WERI-Rb-1 (cell line): ENCODE measurements around the gene RASD1.

Experiments used
- DNase-seq: peaks from one replicate; pipeline ENCODE4 v3.0.0-alpha.2; 2020
- H3K27ac ChIP-seq: fragments of 250-450 bp; sonication (Bioruptor Pico); 2 replicates; pipeline ENCODE4 v1.5.1; 2020; ENCODE audit warnings: mild to moderate bottlenecking, moderate library complexity
- H3K27me3 ChIP-seq: fragments of 250-450 bp; sonication (Bioruptor Pico); 2 replicates; pipeline ENCODE4 v1.5.1; 2021; ENCODE audit warnings: mild to moderate bottlenecking, low read depth, moderate library complexity; ENCODE audit not compliant: insufficient read depth, severe bottlenecking
- H3K36me3 ChIP-seq: fragments of 250-450 bp; sonication (Bioruptor Pico); 2 replicates; pipeline ENCODE4 v1.5.1; 2020; ENCODE audit warnings: mild to moderate bottlenecking, moderate library complexity
- H3K4me3 ChIP-seq: 2 replicates; pipeline ENCODE4 v1.5.1; 2011; ENCODE audit warnings: low read depth, mild to moderate bottlenecking, control low read depth, low read length
- H3K9me3 ChIP-seq: fragments of 250-450 bp; sonication (Bioruptor Pico); 2 replicates; pipeline ENCODE4 v1.5.1; 2021; ENCODE audit warnings: mild to moderate bottlenecking, moderate library complexity; ENCODE audit not compliant: severe bottlenecking
- TF ChIP-seq, protein P1 (sequence below): IDR thresholded peaks from 2 replicates; pipeline ENCODE4 v1.5.1; 2011; ENCODE audit warnings: low read depth, mild to moderate bottlenecking, control low read depth, inconsistent platforms, low read length

Gene RASD1

DNA sequence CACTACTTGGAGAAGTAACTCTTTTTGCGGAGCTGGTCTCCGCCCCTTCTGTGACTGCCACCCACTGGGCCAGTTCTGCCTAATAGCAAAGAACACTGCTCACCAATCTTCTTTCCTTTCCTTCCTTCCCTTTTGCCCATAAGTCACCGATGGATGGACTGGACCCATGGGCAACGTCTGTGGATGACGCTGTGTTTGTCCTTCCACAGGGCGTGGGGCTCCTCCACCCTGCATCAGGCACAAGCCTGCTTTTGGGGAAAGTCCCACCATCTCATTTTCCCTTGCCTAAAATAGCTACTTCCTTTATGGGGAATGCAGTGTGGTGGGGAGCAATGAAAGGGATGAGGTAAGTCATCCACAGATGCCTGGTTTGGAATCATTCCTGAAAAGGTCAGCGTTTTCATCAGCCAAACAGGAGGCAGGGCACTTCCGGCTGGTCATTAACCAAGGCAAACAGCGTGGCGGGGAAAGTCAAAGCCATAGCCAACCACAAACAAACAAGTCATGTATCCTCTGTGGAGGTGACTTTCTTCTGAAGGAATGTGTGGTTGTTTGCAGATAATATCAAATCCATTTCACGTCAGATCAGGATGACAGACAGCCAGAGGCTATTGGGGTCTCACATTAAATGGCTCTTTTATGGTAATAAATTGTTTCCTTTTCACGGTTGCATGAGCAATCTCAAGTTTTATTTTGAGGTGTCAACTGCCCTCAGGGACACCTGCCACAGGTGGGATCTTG, 50.1 kb downstream of the RASD1 start:
- Histone ChIP-seq H3K27me3 (no peaks in the 10 kb centered on the region), H3K36me3 (no peaks in the 10 kb centered on the region), H3K9me3 (peaks cover 5% of the 10 kb centered on the region), H3K4me3 (no peak overlapping the region), H3K27ac (no peak overlapping the region)
- TF ChIP-seq, protein P1, sequence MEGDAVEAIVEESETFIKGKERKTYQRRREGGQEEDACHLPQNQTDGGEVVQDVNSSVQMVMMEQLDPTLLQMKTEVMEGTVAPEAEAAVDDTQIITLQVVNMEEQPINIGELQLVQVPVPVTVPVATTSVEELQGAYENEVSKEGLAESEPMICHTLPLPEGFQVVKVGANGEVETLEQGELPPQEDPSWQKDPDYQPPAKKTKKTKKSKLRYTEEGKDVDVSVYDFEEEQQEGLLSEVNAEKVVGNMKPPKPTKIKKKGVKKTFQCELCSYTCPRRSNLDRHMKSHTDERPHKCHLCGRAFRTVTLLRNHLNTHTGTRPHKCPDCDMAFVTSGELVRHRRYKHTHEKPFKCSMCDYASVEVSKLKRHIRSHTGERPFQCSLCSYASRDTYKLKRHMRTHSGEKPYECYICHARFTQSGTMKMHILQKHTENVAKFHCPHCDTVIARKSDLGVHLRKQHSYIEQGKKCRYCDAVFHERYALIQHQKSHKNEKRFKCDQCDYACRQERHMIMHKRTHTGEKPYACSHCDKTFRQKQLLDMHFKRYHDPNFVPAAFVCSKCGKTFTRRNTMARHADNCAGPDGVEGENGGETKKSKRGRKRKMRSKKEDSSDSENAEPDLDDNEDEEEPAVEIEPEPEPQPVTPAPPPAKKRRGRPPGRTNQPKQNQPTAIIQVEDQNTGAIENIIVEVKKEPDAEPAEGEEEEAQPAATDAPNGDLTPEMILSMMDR: no peak
- DNase-seq: no peak

DNA sequence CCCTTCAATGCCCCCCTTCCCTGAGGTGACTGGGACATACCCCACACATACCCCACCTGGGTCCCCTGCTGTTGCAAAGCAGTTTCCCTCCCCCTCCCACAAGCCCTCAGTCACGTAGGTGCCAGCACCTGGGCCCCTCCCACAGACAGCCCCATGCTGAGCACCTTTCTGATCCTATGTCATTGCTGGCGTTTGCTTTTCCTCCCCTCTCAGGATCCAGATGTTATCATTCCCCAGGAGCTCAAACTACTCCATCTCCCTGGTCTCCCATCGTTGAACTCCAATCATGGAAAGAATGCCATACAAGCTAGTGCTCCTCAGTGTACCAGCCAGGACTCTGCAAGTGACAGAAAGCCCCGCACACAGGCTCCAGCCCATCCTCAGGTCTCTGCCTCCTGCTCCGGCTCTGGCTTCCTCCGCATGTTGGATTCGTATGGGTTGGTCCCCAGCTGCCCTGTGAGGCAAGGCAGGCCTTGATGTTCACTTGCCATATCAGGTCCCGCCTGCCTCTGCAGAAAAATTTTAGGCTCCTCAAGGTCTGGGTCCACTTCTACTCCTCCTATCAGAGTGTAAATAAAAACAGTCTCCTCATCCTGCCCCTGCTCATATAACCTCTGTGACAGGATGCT, 50.8 kb downstream of the RASD1 start:
- Histone ChIP-seq H3K4me3 (no peak overlapping the region), H3K9me3 (peaks cover 5% of the 10 kb centered on the region), H3K27me3 (no peaks in the 10 kb centered on the region), H3K36me3 (no peaks in the 10 kb centered on the region), H3K27ac (no peak overlapping the region)
- DNase-seq: no peak
- TF ChIP-seq, protein P1: no peak
